T-helper 17 cell (primary cell): ENCODE results near the gene PARD3B. TPM values are rescaled to one million over a fixed set of nuclear protein-coding genes. Genes with fewer than 3 reads are reported as not detected.

Source experiments
- ATAC-seq: fragments of 150-1000 bp; cut with Tn5 transposase; 2 replicates; pipeline ENCODE4 v1.10.0; 2021; ENCODE audit warnings: mild to moderate bottlenecking, moderate library complexity
- DNase-seq, 3 donors: peaks; one replicate each; pipeline versions ENCODE4 v3.0.0 to v3.0.0-alpha.2; 2020 to 2021
- H3K9me3 ChIP-seq: one replicate; pipeline ENCODE4 v1.7.0; 2013; ENCODE audit warnings: low read length, mild to moderate bottlenecking; ENCODE audit not compliant: control insufficient read depth, poor library complexity, severe bottlenecking
- H3K27ac Mint-ChIP-seq: one replicate; pipeline ENCODE4 v1.8.0; 2022; ENCODE audit warnings: mild to moderate bottlenecking, moderate library complexity, mixed read lengths
- H3K27me3 Mint-ChIP-seq: one replicate; pipeline ENCODE4 v1.8.0; 2022; ENCODE audit warnings: mixed read lengths
- H3K36me3 Mint-ChIP-seq: one replicate; pipeline ENCODE4 v1.8.0; 2022; ENCODE audit warnings: low read depth, mixed read lengths
- H3K4me1 Mint-ChIP-seq: one replicate; pipeline ENCODE4 v1.8.0; 2022; ENCODE audit warnings: mild to moderate bottlenecking, mixed read lengths
- H3K4me3 Mint-ChIP-seq: one replicate; pipeline ENCODE4 v1.8.0; 2022; ENCODE audit warnings: mild to moderate bottlenecking, moderate library complexity, mixed read lengths
- total RNA-seq, 4 donors: library from RNA in 2 of 4; stranded (reverse) in 2 of 4; gene quantifications; one replicate each; pipeline ENCODE4 v1.2.3 and lab custom pipeline; 2022 to 2026

Gene PARD3B
- total RNA-seq, 2 donors from 2014 or later, result 1.5 to 3.0 TPM

DNA sequence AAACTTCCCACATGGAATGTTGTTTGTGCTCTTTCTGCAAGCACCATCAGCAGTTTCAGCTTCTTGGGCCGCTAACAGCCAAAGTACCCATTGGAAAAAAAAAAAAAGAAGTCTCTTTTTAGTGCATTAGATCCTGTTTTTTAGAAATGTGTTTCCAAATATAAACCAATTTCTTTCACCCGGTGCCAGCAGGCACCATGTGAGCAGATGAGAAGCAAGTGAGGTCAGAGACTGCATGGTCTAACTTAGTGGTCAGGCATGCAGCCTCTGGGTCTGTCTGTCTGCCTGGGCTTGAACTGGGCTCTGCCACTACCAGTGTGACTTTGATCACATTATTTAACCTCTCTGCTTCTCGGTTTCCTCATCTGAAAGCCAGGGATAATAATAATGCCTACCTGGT lies 1061.9 kb downstream of the PARD3B start:
- ATAC-seq, result no peak
- H3K4me1 Mint-ChIP-seq, result no peaks in the 10 kb centered on the region
- H3K36me3 Mint-ChIP-seq, result no peaks in the 10 kb centered on the region
- H3K9me3 ChIP-seq, result no peaks in the 10 kb centered on the region
- peaks cover 8% of the 10 kb centered on the region for H3K27me3 Mint-ChIP-seq
- H3K27ac Mint-ChIP-seq, result no peak overlapping the region
- DNase-seq, result no peak
- no peak overlapping the region for H3K4me3 Mint-ChIP-seq

DNA sequence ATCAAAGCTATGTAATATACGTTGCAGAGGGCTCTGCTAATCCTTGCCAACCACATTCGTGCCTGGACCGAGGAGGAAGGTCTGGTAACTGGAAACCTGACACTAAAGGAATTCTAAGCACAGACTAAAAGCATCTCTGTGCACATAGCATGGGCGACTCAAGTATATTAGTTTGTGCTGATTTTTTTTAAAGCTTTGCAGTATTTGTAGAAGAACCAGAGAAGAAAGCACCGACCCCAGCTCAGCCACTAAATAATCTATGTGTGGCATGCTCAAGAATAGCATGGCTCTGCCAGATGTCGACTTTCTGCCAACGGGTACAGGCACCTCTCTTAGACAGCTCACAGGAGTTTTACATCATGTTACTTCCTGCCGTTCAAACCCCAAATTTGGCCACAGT lies 1063.8 kb downstream of the PARD3B start:
- DNase-seq (no peak), ATAC-seq (no peak)
- H3K27me3 Mint-ChIP-seq, result peaks cover 13% of the 10 kb centered on the region
- no peaks in the 10 kb centered on the region for H3K36me3 Mint-ChIP-seq
- H3K4me1 Mint-ChIP-seq, result peaks cover 8% of the 10 kb centered on the region
- no peak overlapping the region for H3K27ac Mint-ChIP-seq
- no peaks in the 10 kb centered on the region for H3K9me3 ChIP-seq
- H3K4me3 Mint-ChIP-seq, result no peak overlapping the region

- Mint-ChIP-seq H3K4me3 (no peak overlapping the region), H3K4me1 (peaks cover 8% of the 10 kb centered on the region), H3K27me3 (peaks cover 13% of the 10 kb centered on the region), H3K27ac (no peak overlapping the region), H3K36me3 (no peaks in the 10 kb centered on the region)
- no peaks in the 10 kb centered on the region for H3K9me3 ChIP-seq
- no peak for ATAC-seq
- DNase-seq, result no peak
These were observed 1065.2 kb downstream of the PARD3B start for GRCh38 chr2:205610437-205610836.

DNA sequence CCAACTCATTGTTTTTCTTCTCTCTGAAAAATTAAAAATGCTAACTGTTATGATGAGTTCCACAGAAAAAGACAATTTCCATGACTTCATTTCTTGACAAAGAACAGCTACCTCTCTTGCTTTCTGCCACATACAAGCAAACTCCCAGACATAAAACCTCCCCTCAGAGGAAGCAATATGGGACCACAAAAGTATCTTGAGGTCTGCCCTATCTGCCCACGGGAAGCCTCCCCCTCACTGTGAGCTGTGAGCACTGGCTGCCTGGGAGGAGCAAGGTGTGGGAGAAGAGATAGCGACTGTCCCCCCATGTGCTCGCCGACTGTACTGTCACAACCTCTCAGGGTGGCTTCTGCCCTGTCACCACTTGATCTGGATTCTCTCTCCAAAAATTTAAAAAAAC lies 1067.4 kb downstream of the PARD3B start:
- Mint-ChIP-seq H3K36me3 (no peaks in the 10 kb centered on the region), H3K4me3 (no peak overlapping the region), H3K27ac (no peak overlapping the region), H3K4me1 (peaks cover 8% of the 10 kb centered on the region), H3K27me3 (peaks cover 13% of the 10 kb centered on the region)
- no peak for DNase-seq
- no peak for ATAC-seq
- no peaks in the 10 kb centered on the region for H3K9me3 ChIP-seq

GRCh38 chr2:205613970-205614559 lies 1068.8 kb downstream of the PARD3B start:
- Mint-ChIP-seq H3K36me3 (no peaks in the 10 kb centered on the region), H3K27me3 (peaks cover 13% of the 10 kb centered on the region), H3K27ac (no peak overlapping the region), H3K4me3 (no peak overlapping the region), H3K4me1 (peaks cover 8% of the 10 kb centered on the region)
- ATAC-seq, result no peak
- DNase-seq, result no peak
- no peaks in the 10 kb centered on the region for H3K9me3 ChIP-seq

DNA sequence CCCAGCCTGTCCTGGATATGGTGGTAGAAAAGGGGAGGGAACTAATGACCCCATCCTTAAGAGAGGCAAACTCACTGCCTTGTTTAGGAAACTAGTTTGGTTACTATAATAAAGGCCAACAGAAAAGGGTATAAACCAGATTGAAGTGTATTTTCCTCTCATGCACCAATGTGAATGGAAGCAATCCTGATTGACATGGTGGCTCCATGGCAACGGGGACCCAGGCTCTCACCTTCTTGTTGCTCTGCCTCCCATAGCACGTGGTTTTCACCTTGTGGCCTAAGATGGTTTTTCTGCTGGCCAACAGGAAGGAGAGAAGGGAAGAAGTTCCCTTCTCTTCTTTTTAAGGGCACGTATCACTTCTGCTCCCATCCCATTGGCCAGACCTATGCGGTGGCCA lies 1069.7 kb downstream of the PARD3B start:
- Mint-ChIP-seq H3K4me3 (no peak overlapping the region), H3K27me3 (peaks cover 13% of the 10 kb centered on the region), H3K36me3 (no peaks in the 10 kb centered on the region), H3K4me1 (peaks cover 8% of the 10 kb centered on the region), H3K27ac (no peak overlapping the region)
- H3K9me3 ChIP-seq, result no peaks in the 10 kb centered on the region
- no peak for ATAC-seq
- DNase-seq, result no peak

DNA sequence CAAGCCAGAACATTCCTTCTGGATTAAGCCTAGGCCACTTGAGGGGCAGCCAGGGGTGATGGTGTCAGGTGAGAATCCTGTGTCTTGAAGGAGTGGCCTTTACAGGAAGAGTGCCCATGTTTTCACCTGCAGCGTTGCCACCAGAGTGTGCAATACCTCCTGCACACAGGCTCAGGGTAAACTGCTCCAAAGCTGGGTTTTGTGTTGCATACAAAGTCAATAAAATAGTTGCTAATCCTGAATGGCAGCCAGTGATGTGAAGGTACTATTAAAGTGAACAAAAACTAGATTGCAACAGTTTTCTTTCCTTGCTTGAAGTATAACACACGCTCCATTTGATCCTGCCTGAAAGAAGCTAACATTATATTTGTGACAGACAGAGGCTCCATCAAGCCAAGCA lies 1072.6 kb downstream of the PARD3B start:
- DNase-seq (no peak), ATAC-seq (no peak)
- no peak overlapping the region for H3K27ac Mint-ChIP-seq
- peaks cover 4% of the 10 kb centered on the region for H3K4me1 Mint-ChIP-seq
- peaks cover 4% of the 10 kb centered on the region for H3K27me3 Mint-ChIP-seq
- H3K36me3 Mint-ChIP-seq, result peaks cover 3% of the 10 kb centered on the region
- no peaks in the 10 kb centered on the region for H3K9me3 ChIP-seq
- no peak overlapping the region for H3K4me3 Mint-ChIP-seq

DNA sequence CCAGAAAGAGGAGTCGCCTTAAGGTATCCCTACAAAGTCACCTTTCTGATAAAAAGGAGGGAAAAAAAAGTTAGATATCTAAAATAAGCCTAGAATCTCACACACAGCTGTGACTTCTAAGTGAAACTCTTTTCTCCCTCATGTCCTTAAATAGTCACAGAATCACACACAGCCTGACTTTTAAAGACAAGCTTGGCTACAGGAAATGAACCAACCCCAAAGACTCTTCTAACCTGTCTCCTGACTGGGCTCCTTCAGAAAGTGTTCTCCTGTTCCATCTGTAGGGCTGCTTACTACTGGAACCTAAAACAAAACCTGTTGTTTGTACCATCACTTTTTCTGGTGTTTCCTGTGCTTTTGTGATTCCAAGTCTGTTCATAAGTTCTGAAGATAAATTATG lies 1074.3 kb downstream of the PARD3B start:
- Mint-ChIP-seq H3K36me3 (peaks cover 3% of the 10 kb centered on the region), H3K4me3 (no peak overlapping the region), H3K27me3 (no peaks in the 10 kb centered on the region), H3K27ac (no peak overlapping the region), H3K4me1 (no peaks in the 10 kb centered on the region)
- H3K9me3 ChIP-seq, result no peaks in the 10 kb centered on the region
- DNase-seq (no peak), ATAC-seq (no peak)

DNA sequence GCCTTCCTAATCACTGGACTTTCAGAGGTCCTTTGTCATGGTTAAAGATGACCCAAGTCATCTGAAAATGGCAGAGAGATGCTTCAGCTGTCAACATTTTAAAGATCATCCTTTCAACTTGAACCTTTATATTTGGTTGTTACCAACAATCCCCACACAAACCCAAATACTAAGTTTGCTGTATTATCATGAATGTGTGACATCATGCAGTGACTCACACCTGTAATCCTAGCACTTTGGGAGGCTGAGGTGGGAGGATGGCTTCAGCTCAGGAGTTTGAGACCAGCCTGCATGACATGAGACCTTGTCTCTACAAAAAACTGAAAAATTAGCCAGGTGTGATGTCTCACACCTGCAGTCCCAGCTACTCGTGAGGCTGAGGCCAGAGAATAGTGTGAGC lies 1081.8 kb downstream of the PARD3B start:
- Mint-ChIP-seq H3K4me3 (no peak overlapping the region), H3K36me3 (no peaks in the 10 kb centered on the region), H3K27me3 (peaks cover 4% of the 10 kb centered on the region), H3K4me1 (no peaks in the 10 kb centered on the region), H3K27ac (no peak overlapping the region)
- no peaks in the 10 kb centered on the region for H3K9me3 ChIP-seq
- ATAC-seq (no peak), DNase-seq (no peak)

GRCh38 chr2:205628422-205628821 lies 1083.1 kb downstream of the PARD3B start:
- DNase-seq, result no peak
- Mint-ChIP-seq H3K4me1 (no peaks in the 10 kb centered on the region), H3K27me3 (peaks cover 4% of the 10 kb centered on the region), H3K4me3 (no peak overlapping the region), H3K36me3 (peaks cover 2% of the 10 kb centered on the region), H3K27ac (no peak overlapping the region)
- no peak for ATAC-seq
- H3K9me3 ChIP-seq, result no peaks in the 10 kb centered on the region

- DNase-seq (no peak), ATAC-seq (no peak)
- Mint-ChIP-seq H3K27me3 (peaks cover 4% of the 10 kb centered on the region), H3K27ac (no peak overlapping the region), H3K4me3 (no peak overlapping the region), H3K36me3 (peaks cover 2% of the 10 kb centered on the region), H3K4me1 (no peaks in the 10 kb centered on the region)
- no peaks in the 10 kb centered on the region for H3K9me3 ChIP-seq
These were observed 1084.0 kb downstream of the PARD3B start for GRCh38 chr2:205629091-205629776.

GRCh38 chr2:205633994-205634393 lies 1088.7 kb downstream of the PARD3B start:
- H3K27me3 Mint-ChIP-seq, result peaks cover 4% of the 10 kb centered on the region

DNA sequence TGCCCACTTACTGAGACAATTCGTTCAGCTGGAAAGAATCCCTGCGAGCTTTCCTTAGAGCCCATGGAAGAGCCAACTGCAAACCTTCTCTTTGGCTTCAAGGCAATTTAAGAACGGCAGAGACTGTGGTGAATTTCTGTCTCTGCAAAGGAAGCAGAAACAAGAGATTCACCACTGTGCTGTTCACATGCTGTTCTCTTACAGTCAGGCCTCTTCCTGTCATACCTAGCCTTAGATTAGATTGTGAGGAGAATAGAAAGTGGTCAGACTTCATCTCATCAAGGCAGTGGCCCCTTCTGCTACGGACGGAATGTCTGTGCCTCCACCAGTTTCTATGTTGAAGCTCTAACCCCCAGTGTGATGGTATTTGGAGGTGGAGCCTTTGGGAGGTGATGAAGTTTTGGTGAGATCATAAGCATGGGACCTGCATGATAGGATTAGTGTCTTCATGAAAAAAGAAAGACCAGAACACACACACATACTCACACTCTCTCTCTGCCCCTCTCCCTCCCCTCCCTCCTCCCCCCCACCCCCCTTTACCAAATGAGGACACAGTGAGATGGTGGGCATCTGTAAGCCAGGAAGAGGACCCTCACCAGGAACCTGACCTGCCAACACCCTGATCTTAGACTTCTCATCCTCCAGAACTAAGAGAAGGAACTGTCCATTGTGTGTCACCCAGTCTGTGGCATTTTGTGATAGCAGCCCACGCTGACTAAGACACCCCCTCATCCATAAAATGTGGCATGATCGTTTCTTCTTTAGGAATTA lies 1091.5 kb downstream of the PARD3B start:
- no peaks in the 10 kb centered on the region for H3K9me3 ChIP-seq
- no peak for DNase-seq
- Mint-ChIP-seq H3K4me3 (no peak overlapping the region), H3K27ac (no peak overlapping the region), H3K27me3 (peaks cover under 1% of the 10 kb centered on the region), H3K4me1 (peaks cover 2% of the 10 kb centered on the region), H3K36me3 (peaks cover 2% of the 10 kb centered on the region)
- ATAC-seq, result no peak

More at GRCh38 chr2:205633994-205634393, 1088.7 kb downstream of the PARD3B start:
- Mint-ChIP-seq H3K36me3 (peaks cover 2% of the 10 kb centered on the region), H3K4me3 (no peak overlapping the region), H3K4me1 (peaks cover 2% of the 10 kb centered on the region), H3K27ac (no peak overlapping the region)
- ATAC-seq, result no peak
- no peaks in the 10 kb centered on the region for H3K9me3 ChIP-seq
- DNase-seq, result no peak

- ATAC-seq, result no peak
- Mint-ChIP-seq H3K4me1 (peaks cover 2% of the 10 kb centered on the region), H3K27ac (no peak overlapping the region), H3K27me3 (peaks cover 6% of the 10 kb centered on the region), H3K36me3 (peaks cover 2% of the 10 kb centered on the region), H3K4me3 (no peak overlapping the region)
- H3K9me3 ChIP-seq, result no peaks in the 10 kb centered on the region
- no peak for DNase-seq
These were observed 1092.0 kb downstream of the PARD3B start for GRCh38 chr2:205637320-205637602.
